ENCODE measurements around the gene BRAT1.

GRCh38 chr7:2513702-2514101 lies 41.6 kb downstream of the BRAT1 start:
- TF ChIP-seq CTCF (conservative IDR thresholded peaks at IDR 0.05; ENCODE audit: low read depth in 2 of 2) (no peak), NANOG (IDR thresholded peaks at IDR 0.05; ENCODE audit: borderline replicate concordance) (no peak)
